Activated CD8-positive, alpha-beta T cell treated with anti-CD3 and anti-CD28 coated beads for 36 hours (primary cell): ENCODE data around the gene ABCA1. TPM values are rescaled to one million over a fixed set of nuclear protein-coding genes. Genes with fewer than 3 reads are reported as not detected.

Experiments
- ATAC-seq: fragments of 200-7000 bp; cut with Tn5 transposase; one replicate; pipeline ENCODE4 v1.10.0; 2021; ENCODE audit warnings: mild to moderate bottlenecking, moderate library complexity
- CTCF ChIA-PET: fragments of 350-600 bp; sonication (Branson Sonifier 250); formaldehyde crosslinking; loops from one replicate; lab custom pipeline; 2021; ENCODE audit warnings: antibody characterized with exemption; lab: Charles Lee
- POLR2A ChIA-PET: fragments of 350-600 bp; sonication (Branson Sonifier 250); formaldehyde crosslinking; loops from one replicate; lab custom pipeline; 2021; ENCODE audit warnings: antibody characterized with exemption; lab: Charles Lee
- DNase-seq: peaks from one replicate; pipeline ENCODE4 v3.0.0-alpha.2; 2020
- H3K27ac Mint-ChIP-seq: one replicate; pipeline ENCODE4 v1.8.0; 2021; ENCODE audit warnings: mild to moderate bottlenecking, mixed read lengths
- H3K27me3 Mint-ChIP-seq: one replicate; pipeline ENCODE4 v1.8.0; 2021; ENCODE audit warnings: mixed read lengths
- H3K36me3 Mint-ChIP-seq: one replicate; pipeline ENCODE4 v1.8.0; 2021; ENCODE audit warnings: low read depth, mixed read lengths
- H3K4me1 Mint-ChIP-seq: one replicate; pipeline ENCODE4 v1.8.0; 2021; ENCODE audit warnings: low read depth, mixed read lengths
- H3K4me3 Mint-ChIP-seq: one replicate; pipeline ENCODE4 v1.8.0; 2021; ENCODE audit warnings: mild to moderate bottlenecking, moderate library complexity, mixed read lengths
- H3K9me3 Mint-ChIP-seq: one replicate; pipeline ENCODE4 v1.8.0; 2021; ENCODE audit warnings: mixed read lengths
- intact Hi-C: fragments of 100-400 bp; cut with micrococcal nuclease; formaldehyde crosslinking; loops from one replicate; pipeline ENCODE4 v1.10.0; 2022
- total RNA-seq, 2 experiments: library from RNA; stranded (reverse); gene quantifications; one replicate each; pipeline ENCODE4 v1.2.3, GENCODE V29; 2021
- TF ChIP-seq, protein P1 (sequence below): fragments of 200-600 bp; IDR thresholded peaks from one replicate; pipeline ENCODE4 v1.8.0; 2022; ENCODE audit warnings: antibody characterized with exemption, mild to moderate bottlenecking

Gene ABCA1
- total RNA-seq, 2 experiments from 2014 or later: 0.20 to 0.38 TPM

DNA sequence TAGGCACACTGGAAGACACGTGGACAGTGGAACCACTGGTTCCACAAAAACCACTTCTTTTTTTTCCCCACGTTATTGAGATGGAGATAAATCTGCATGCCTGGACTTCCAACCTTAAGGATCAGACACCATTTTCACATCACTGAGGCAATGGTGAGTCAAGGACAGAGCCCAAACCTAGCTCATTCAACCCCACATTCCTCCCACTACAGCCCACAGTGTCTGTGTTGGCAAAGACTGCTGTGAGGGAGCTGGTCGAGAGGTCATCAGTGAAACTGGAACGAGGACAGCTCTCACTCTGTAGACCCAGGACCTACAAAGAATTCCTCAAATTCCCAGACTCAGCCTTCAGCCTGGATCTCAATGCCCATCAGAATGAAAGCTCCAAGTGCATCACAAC, 74.8 kb downstream of the ABCA1 start:
- ATAC-seq (no peak), DNase-seq (no peak)
- Mint-ChIP-seq H3K9me3 (no peaks in the 10 kb centered on the region), H3K4me1 (no peaks in the 10 kb centered on the region), H3K27me3 (no peaks in the 10 kb centered on the region), H3K36me3 (no peaks in the 10 kb centered on the region), H3K4me3 (no peak overlapping the region), H3K27ac (no peak overlapping the region)
- ChIA-PET POLR2A (interaction anchor here (0.9 kb wide), 1 partner anchor 103 kb away, joined by 4 read pairs; no protein-coding TSS in a partner anchor), CTCF (interaction anchor here (1.3 to 3.3 kb wide), 2 partner anchors 10 to 73 kb away, joined by 3 to 11 read pairs; no protein-coding TSS in a partner anchor)
- TF ChIP-seq, protein P1, sequence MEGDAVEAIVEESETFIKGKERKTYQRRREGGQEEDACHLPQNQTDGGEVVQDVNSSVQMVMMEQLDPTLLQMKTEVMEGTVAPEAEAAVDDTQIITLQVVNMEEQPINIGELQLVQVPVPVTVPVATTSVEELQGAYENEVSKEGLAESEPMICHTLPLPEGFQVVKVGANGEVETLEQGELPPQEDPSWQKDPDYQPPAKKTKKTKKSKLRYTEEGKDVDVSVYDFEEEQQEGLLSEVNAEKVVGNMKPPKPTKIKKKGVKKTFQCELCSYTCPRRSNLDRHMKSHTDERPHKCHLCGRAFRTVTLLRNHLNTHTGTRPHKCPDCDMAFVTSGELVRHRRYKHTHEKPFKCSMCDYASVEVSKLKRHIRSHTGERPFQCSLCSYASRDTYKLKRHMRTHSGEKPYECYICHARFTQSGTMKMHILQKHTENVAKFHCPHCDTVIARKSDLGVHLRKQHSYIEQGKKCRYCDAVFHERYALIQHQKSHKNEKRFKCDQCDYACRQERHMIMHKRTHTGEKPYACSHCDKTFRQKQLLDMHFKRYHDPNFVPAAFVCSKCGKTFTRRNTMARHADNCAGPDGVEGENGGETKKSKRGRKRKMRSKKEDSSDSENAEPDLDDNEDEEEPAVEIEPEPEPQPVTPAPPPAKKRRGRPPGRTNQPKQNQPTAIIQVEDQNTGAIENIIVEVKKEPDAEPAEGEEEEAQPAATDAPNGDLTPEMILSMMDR: no peak
- intact Hi-C loops: no loop called here

DNA sequence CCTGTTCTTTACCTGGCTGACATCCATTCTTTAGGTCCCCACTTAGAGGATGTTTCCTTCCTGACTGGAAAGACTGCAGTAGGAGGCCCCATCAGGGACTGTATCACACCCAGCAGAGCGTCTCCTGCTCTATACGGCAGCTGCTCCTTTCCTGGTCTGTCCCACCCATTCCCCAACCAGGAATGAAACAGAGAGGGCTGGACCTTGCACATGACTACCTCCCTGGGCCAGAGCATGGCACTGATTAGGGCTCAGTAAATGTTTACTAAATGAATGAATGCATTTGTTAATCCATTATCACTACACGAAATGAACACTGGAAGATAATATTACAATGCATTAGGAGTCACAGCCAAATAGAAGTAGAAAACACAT, 76.4 kb downstream of the ABCA1 start:
- no peak overlapping the region for H3K27ac Mint-ChIP-seq
- no peak for ATAC-seq

DNA sequence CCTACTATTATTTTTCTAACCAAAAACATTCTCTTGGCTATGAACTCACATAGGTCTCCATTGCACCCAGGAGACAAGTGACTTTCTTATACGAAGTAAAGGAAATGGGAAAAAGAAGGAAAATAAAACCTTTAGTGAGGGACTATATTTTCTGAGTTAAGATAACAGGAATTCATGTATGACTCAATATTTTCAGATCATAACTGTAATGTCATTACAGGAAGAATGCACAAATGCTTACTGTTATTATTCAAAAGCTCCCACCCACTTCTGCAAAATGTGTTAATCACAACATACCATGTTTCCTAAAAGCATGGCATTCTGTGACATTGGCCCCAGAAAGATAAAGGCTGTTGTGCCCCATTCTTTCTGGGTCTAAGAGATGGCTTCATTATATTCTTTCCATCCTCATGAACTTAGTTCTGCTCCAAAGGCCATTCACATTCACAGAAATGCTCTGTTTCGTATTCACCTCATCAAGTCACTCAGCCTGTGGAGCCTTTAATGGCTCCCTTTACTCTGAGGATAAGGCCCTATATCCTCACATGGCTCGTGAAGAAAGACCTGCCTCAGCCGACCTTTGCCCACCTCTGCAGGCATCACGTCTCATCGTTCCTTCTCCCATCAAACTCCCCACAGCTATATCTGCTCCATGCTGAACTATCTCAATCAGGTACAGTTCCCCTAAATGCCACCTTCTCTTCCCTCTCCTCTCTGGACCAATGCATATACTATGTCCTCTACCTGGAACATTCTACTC, 77.0 kb downstream of the ABCA1 start:
- ChIA-PET CTCF (interaction anchor here (2.2 kb wide), 1 partner anchor 12 kb away, joined by 5 read pairs; no protein-coding TSS in a partner anchor), POLR2A (no interaction called here)
- no peak overlapping the region for H3K27ac Mint-ChIP-seq
- H3K36me3 Mint-ChIP-seq: no peaks in the 10 kb centered on the region
- H3K4me3 Mint-ChIP-seq: no peak overlapping the region
- no peaks in the 10 kb centered on the region for H3K4me1 Mint-ChIP-seq
- ATAC-seq (no peak), DNase-seq (no peak)
- TF ChIP-seq, protein P1: no peak
- no peaks in the 10 kb centered on the region for H3K27me3 Mint-ChIP-seq
- no peaks in the 10 kb centered on the region for H3K9me3 Mint-ChIP-seq
- intact Hi-C loops: no loop called here

More for the DNA sequence above, 76.4 kb downstream of the ABCA1 start:
- Mint-ChIP-seq H3K36me3 (no peaks in the 10 kb centered on the region), H3K27me3 (no peaks in the 10 kb centered on the region), H3K9me3 (no peaks in the 10 kb centered on the region), H3K4me1 (no peaks in the 10 kb centered on the region), H3K4me3 (no peak overlapping the region)
- DNase-seq: no peak
- CTCF ChIA-PET: no interaction called here
- POLR2A ChIA-PET: no interaction called here
- TF ChIP-seq, protein P1: no peak
- intact Hi-C loops: no loop called here

DNA sequence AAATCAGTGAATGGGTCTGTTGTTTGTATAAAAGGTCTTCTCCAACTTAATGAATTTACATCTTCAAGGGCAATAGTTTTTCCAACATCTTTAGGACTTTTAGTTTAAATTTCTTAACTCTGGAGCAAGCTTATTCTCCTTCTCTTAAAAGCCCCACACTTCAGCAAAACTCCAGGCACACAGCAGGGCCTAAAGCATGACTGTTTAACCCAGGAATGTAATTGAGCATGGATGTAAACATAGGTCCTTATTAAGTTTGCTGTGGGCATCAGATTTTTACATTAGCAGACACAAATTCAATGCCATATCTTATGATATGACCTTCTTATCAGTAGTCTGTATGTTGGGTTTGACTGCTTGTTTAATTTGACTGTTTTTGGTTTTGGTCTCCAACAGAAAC, 78.9 kb downstream of the ABCA1 start:
- POLR2A ChIA-PET: no interaction called here
- intact Hi-C loops: no loop called here

More for the DNA sequence above, 78.9 kb downstream of the ABCA1 start:
- ATAC-seq (no peak), DNase-seq (no peak)
- Mint-ChIP-seq H3K27ac (no peak overlapping the region), H3K27me3 (no peaks in the 10 kb centered on the region), H3K36me3 (no peaks in the 10 kb centered on the region), H3K9me3 (no peaks in the 10 kb centered on the region), H3K4me3 (no peak overlapping the region), H3K4me1 (no peaks in the 10 kb centered on the region)
- CTCF ChIA-PET: interaction anchor here (2.2 kb wide), 1 partner anchor 14 kb away, joined by 5 read pairs; no protein-coding TSS in a partner anchor
- TF ChIP-seq, protein P1: no peak
